Duodenal mucosa (tissue), 2 donors: ENCODE data around the gene NELFCD.
A peak's percentile ranks its signal among the peaks of the same experiment; 100 is the strongest.
"Not testable (repeated sequence)": the region's sequence is repeated elsewhere in the genome, so short reads cannot be mapped to it uniquely, and the experiment has no call there.

ENCODE experiments used
- H3K27ac ChIP-seq: one replicate; pipeline ENCODE4 v1.7.0; 2013; ENCODE audit warnings: low read depth, low read length
- H3K27me3 ChIP-seq, 2 donors: one replicate each; pipeline ENCODE4 v1.7.0; 2013; ENCODE audit warnings: low read length in 2 of 2, control low read depth in 1 of 2; ENCODE audit not compliant: insufficient read depth in 2 of 2, control insufficient read depth in 1 of 2
- H3K36me3 ChIP-seq, 2 donors: one replicate each; pipeline ENCODE4 v1.7.0; 2013; ENCODE audit warnings: low read length in 2 of 2, control low read depth in 1 of 2; ENCODE audit not compliant: insufficient read depth in 2 of 2, control insufficient read depth in 1 of 2
- H3K4me1 ChIP-seq, 2 donors: one replicate each; pipeline ENCODE4 v1.7.0; 2013; ENCODE audit warnings: low read length in 2 of 2, control low read depth in 1 of 2; ENCODE audit not compliant: insufficient read depth in 2 of 2, control insufficient read depth in 1 of 2
- H3K4me3 ChIP-seq, 2 donors: one replicate each; pipeline ENCODE4 v1.7.0; 2013; ENCODE audit warnings: low read length in 2 of 2, low read depth in 1 of 2
- H3K9ac ChIP-seq, 2 donors: one replicate each; pipeline ENCODE4 v1.7.0; 2013; ENCODE audit warnings: low read length in 2 of 2, low read depth in 1 of 2
- H3K9me3 ChIP-seq, 2 donors: one replicate each; pipeline ENCODE4 v1.7.0; 2013; ENCODE audit warnings: low read length in 2 of 2, control low read depth in 1 of 2; ENCODE audit not compliant: control insufficient read depth in 1 of 2

The NELFCD gene

GRCh38 chr20:58980711-58981627, at the start of gene NELFCD:
TSS of gene NELFCD (plus strand) at chr20:58981256. CDS start at chr20:58981310, 54 bp downstream.
- peak within 1 kb of the TSS; percentile 78 to 95 for H3K4me3 ChIP-seq
- H3K9me3 ChIP-seq = peaks cover under 1 to 4% of the 10 kb centered on the region in 2 donors
- no peaks in the 10 kb centered on the region for H3K36me3 ChIP-seq
- H3K4me1 ChIP-seq = peaks cover 15 to 22% of the 10 kb centered on the region in 2 donors
- H3K27ac ChIP-seq = peak within 1 kb of the TSS; percentile 81
- H3K9ac ChIP-seq = peak within 1 kb of the TSS; percentile 69 to 84
- H3K27me3 ChIP-seq = no peaks in the 10 kb centered on the region

- no peaks in the 10 kb centered on the region for H3K4me1 ChIP-seq
- no peaks in the 10 kb centered on the region for H3K36me3 ChIP-seq
- H3K27ac ChIP-seq = no peak overlapping the region
- H3K27me3 ChIP-seq = peaks cover 0 to 3% of the 10 kb centered on the region in 2 donors
- H3K4me3 ChIP-seq = no peak overlapping the region
- H3K9me3 ChIP-seq = no peaks in the 10 kb centered on the region
- H3K9ac ChIP-seq = no peak overlapping the region
These were observed 48.9 kb upstream of the NELFCD start for GRCh38 chr20:58932170-58932569.

- Histone ChIP-seq H3K27me3 (no peaks in the 10 kb centered on the region), H3K9ac (no peak overlapping the region), H3K27ac (no peak overlapping the region), H3K4me1 (no peaks in the 10 kb centered on the region), H3K4me3 (no peak overlapping the region), H3K36me3 (no peaks in the 10 kb centered on the region), H3K9me3 (no peaks in the 10 kb centered on the region)
These were observed 43.0 kb upstream of the NELFCD start for GRCh38 chr20:58938078-58938477.

- no peak overlapping the region for H3K9ac ChIP-seq
- no peaks in the 10 kb centered on the region for H3K27me3 ChIP-seq
- H3K9me3 ChIP-seq = no peaks in the 10 kb centered on the region
- H3K4me1 ChIP-seq = no peaks in the 10 kb centered on the region
- H3K4me3 ChIP-seq = no peak overlapping the region
- no peak overlapping the region for H3K27ac ChIP-seq
- no peaks in the 10 kb centered on the region for H3K36me3 ChIP-seq
These were observed 42.5 kb upstream of the NELFCD start for GRCh38 chr20:58938541-58938940.

GRCh38 chr20:58941471-58941870, 39.6 kb upstream of the NELFCD start:
- H3K27ac ChIP-seq = no peak overlapping the region
- no peak overlapping the region for H3K4me3 ChIP-seq
- no peak overlapping the region for H3K9ac ChIP-seq
- no peaks in the 10 kb centered on the region for H3K9me3 ChIP-seq
- H3K36me3 ChIP-seq = no peaks in the 10 kb centered on the region
- no peaks in the 10 kb centered on the region for H3K27me3 ChIP-seq
- no peaks in the 10 kb centered on the region for H3K4me1 ChIP-seq

- no peak overlapping the region for H3K9ac ChIP-seq
- no peaks in the 10 kb centered on the region for H3K27me3 ChIP-seq
- no peaks in the 10 kb centered on the region for H3K36me3 ChIP-seq
- no peaks in the 10 kb centered on the region for H3K9me3 ChIP-seq
- no peaks in the 10 kb centered on the region for H3K4me1 ChIP-seq
- no peak overlapping the region for H3K27ac ChIP-seq
- no peak overlapping the region for H3K4me3 ChIP-seq
These were observed 38.5 kb upstream of the NELFCD start for GRCh38 chr20:58942549-58942948.

- Histone ChIP-seq H3K27ac (no peak overlapping the region), H3K9me3 (no peaks in the 10 kb centered on the region), H3K4me3 (no peak overlapping the region), H3K36me3 (no peaks in the 10 kb centered on the region), H3K9ac (no peak overlapping the region), H3K4me1 (no peaks in the 10 kb centered on the region), H3K27me3 (no peaks in the 10 kb centered on the region)
These were observed 36.4 kb upstream of the NELFCD start for GRCh38 chr20:58944610-58945009.

GRCh38 chr20:58945965-58946631, 35.0 kb upstream of the NELFCD start:
- Histone ChIP-seq H3K27ac (no peak overlapping the region), H3K4me1 (no peaks in the 10 kb centered on the region)

GRCh38 chr20:58947797-58948388, 33.2 kb upstream of the NELFCD start:
- not testable (repeated sequence) for H3K27ac ChIP-seq, H3K4me3 ChIP-seq, H3K9me3 ChIP-seq, H3K27me3 ChIP-seq, H3K4me1 ChIP-seq, H3K9ac ChIP-seq, H3K36me3 ChIP-seq

More at GRCh38 chr20:58945965-58946631, 35.0 kb upstream of the NELFCD start:
- Histone ChIP-seq H3K27me3 (no peaks in the 10 kb centered on the region), H3K36me3 (no peaks in the 10 kb centered on the region), H3K9me3 (no peaks in the 10 kb centered on the region), H3K9ac (no peak overlapping the region), H3K4me3 (no peak overlapping the region)

GRCh38 chr20:58950603-58951002, 30.5 kb upstream of the NELFCD start:
- Histone ChIP-seq H3K9ac (no peak overlapping the region), H3K27ac (no peak overlapping the region), H3K36me3 (no peaks in the 10 kb centered on the region), H3K9me3 (no peaks in the 10 kb centered on the region), H3K4me1 (no peaks in the 10 kb centered on the region), H3K27me3 (no peaks in the 10 kb centered on the region), H3K4me3 (no peak overlapping the region)
